ENCODE measurements around the gene JPH3. TPM values are rescaled to one million over a fixed set of nuclear protein-coding genes. Genes with fewer than 3 reads are reported as not detected.

The JPH3 gene
- total RNA-seq, 1 experiment from 2014 or later: 32.7 TPM

- Mint-ChIP-seq H3K36me3 (ENCODE audit: insufficient read depth in 1 of 3, low read depth in 3 of 3) (peaks cover 0 to 4% (median 0%) of the 10 kb centered on the region in 3 experiments; a peak in 1 of 7 replicates), H3K4me1 (peaks cover 4 to 11% of the 10 kb centered on the region in 2 experiments; a peak in 3 of 4 replicates), H3K27me3 (ENCODE audit: low read depth) (peaks cover 2% of the 10 kb centered on the region), H3K27ac (no peak overlapping the region), H3K9me3 (peaks cover 7 to 10% of the 10 kb centered on the region in 2 experiments), H3K4me3 (no peak overlapping the region)
- Histone ChIP-seq H2BK20ac (ENCODE audit: low read depth, low read length, poor library complexity, severe bottlenecking) (no peak overlapping the region), H3K4ac (ENCODE audit: low read depth, low read length) (no peak overlapping the region), H3K27me3 (ENCODE audit: insufficient read depth, low read length) (no peaks in the 10 kb centered on the region), H4K5ac (ENCODE audit: insufficient read length, low read depth, low read length) (no peak overlapping the region), H3K79me2 (ENCODE audit: insufficient read depth, low read length) (no peaks in the 10 kb centered on the region), H2AFZ (ENCODE audit: low read length) (no peak overlapping the region), H3K14ac (ENCODE audit: insufficient read depth, low read length) (no peak overlapping the region), H3K4me2 (ENCODE audit: insufficient read depth, insufficient read length, low read length) (no peak overlapping the region), H3K9me3 (ENCODE audit: control insufficient read depth, low read depth, low read length) (no peaks in the 10 kb centered on the region), H3K27ac (ENCODE audit: insufficient read length, low read depth, low read length) (no peak overlapping the region), H3T11ph (ENCODE audit: low read length) (no peak overlapping the region), H2BK5ac (ENCODE audit: insufficient read length, low read length) (no peak overlapping the region), H3K23ac (ENCODE audit: insufficient read length, low read depth, low read length) (no peak overlapping the region), H4K20me1 (ENCODE audit: control insufficient read depth, insufficient read depth, insufficient read length) (no peaks in the 10 kb centered on the region), H3K23me2 (ENCODE audit: insufficient read length, low read depth, low read length, poor library complexity, severe bottlenecking) (no peaks in the 10 kb centered on the region), H3K56ac (ENCODE audit: insufficient read length, low read depth, low read length) (no peak overlapping the region), H3K9ac (ENCODE audit: extremely low read depth, insufficient read length, low read length) (no peak overlapping the region), H2AK5ac (ENCODE audit: insufficient read length, low read length) (no peak overlapping the region), H2BK120ac (ENCODE audit: low read depth, low read length, poor library complexity, severe bottlenecking) (no peak overlapping the region), H2BK12ac (ENCODE audit: insufficient read length, low read depth, low read length) (no peak overlapping the region), H3K4me1 (ENCODE audit: insufficient read depth, low read length) (no peaks in the 10 kb centered on the region), H4K91ac (ENCODE audit: insufficient read length, low read depth, low read length) (no peak overlapping the region), H2BK15ac (ENCODE audit: low read depth, low read length) (no peak overlapping the region), H3K18ac (ENCODE audit: insufficient read length, low read depth, low read length) (no peak overlapping the region), H4K8ac (replicated peaks; ENCODE audit: insufficient read length, low read depth, low read length) (no peak overlapping the region), H3K79me1 (ENCODE audit: insufficient read depth, low read depth, low read length, poor library complexity, severe bottlenecking) (no peaks in the 10 kb centered on the region)
- WGBS (ENCODE audit: extremely low coverage, insufficient read length, low lambda C conversion rate): no CpG with 5 or more reads among the region's 17 CpGs
- no peak for DNase-seq
- TF ChIP-seq CTCF (conservative IDR thresholded peaks at IDR 0.05): no peak
These were observed 46.7 kb upstream of the JPH3 start for GRCh38 chr16:87555647-87556046.

All from H9 (cell line).